ENCODE measurements around the gene TNPO2. TPM values are rescaled to one million over a fixed set of nuclear protein-coding genes. Genes with fewer than 3 reads are reported as not detected.

The TNPO2 gene
- total and polyA plus RNA-seq, 2 of the 13 experiments (the other 11 are each of a cell fraction or from before 2014, with no cell fraction given), result 31.7 to 61.0 TPM

- TF ChIP-seq FOSL2 (CRISPR knock-in tag; IDR thresholded peaks at IDR 0.05), result peak; percentile 41; the same call in 1 of the 2 replicates
- no peak for TF ChIP-seq CENPBD1 (CRISPR knock-in tag; IDR thresholded peaks at IDR 0.05; ENCODE audit: borderline replicate concordance, low read depth)
- TF ChIP-seq ESRRA (CRISPR knock-in tag; IDR thresholded peaks at IDR 0.05; ENCODE audit: low read depth), result no peak
- TF ChIP-seq KDM4B (CRISPR knock-in tag; IDR thresholded peaks at IDR 0.05), result 0 out of 2 replicates have a peak, but pooled peaks have one; percentile 19
- TF ChIP-seq ZNF276 (CRISPR knock-in tag; IDR thresholded peaks at IDR 0.05; ENCODE audit: low read depth), result no peak
- 0 out of 2 replicates have a peak, but pooled peaks have one; percentile 24 for TF ChIP-seq MYPOP (CRISPR knock-in tag; IDR thresholded peaks at IDR 0.05)
- TF ChIP-seq NCOR1 (IDR thresholded peaks at IDR 0.05; ENCODE audit: borderline replicate concordance, low read length), result no peak
- peak; percentile 60 for TF ChIP-seq RBFOX2 (IDR thresholded peaks at IDR 0.05; ENCODE audit: low read depth, low read length)
- TF ChIP-seq PBX2 (CRISPR knock-in tag; IDR thresholded peaks at IDR 0.05), result peak; percentile 23; the same call in 1 of the 2 replicates
- no peak for TF ChIP-seq ZBTB7B (CRISPR knock-in tag; IDR thresholded peaks at IDR 0.05)
- 0 out of 2 replicates have a peak, but pooled peaks have one; percentile 19 for TF ChIP-seq ZNF639 (CRISPR knock-in tag; conservative IDR thresholded peaks at IDR 0.05)
- TF ChIP-seq ZNF883 (CRISPR knock-in tag; IDR thresholded peaks at IDR 0.05; ENCODE audit: not compliant biosample characterization), result no peak
- TF ChIP-seq CHD2 (IDR thresholded peaks at IDR 0.05; ENCODE audit: low read depth, low read length), result no peak
- TF ChIP-seq ZBTB21 (CRISPR knock-in tag; IDR thresholded peaks at IDR 0.05), result no peak
- peak in 1 of 2 experiments; percentile 15; a peak in 1 of 4 replicates for TF ChIP-seq NR2F1 (CRISPR knock-in tag; IDR thresholded peaks at IDR 0.05)
- 0 out of 2 replicates have a peak, but pooled peaks have one; percentile 27 for TF ChIP-seq RFXAP (CRISPR knock-in tag; IDR thresholded peaks at IDR 0.05; ENCODE audit: borderline replicate concordance)
- TF ChIP-seq CREBL2 (CRISPR knock-in tag; IDR thresholded peaks at IDR 0.05; ENCODE audit: borderline replicate concordance), result no peak
- TF ChIP-seq CREB1 (IDR thresholded peaks at IDR 0.05), result peak; percentile 67
- TF ChIP-seq CREB1 (CRISPR knock-in tag; IDR thresholded peaks at IDR 0.05), result peak; percentile 83
- peak; percentile 76 for TF ChIP-seq ZNF331 (CRISPR knock-in tag; IDR thresholded peaks at IDR 0.05)
- TF ChIP-seq NFYC (CRISPR knock-in tag; IDR thresholded peaks at IDR 0.05), result peak; percentile 87
- peak; percentile 37; the same call in 1 of the 2 replicates for TF ChIP-seq NFIC (IDR thresholded peaks at IDR 0.05; ENCODE audit: low read length)
- TF ChIP-seq ZBTB42 (CRISPR knock-in tag; IDR thresholded peaks at IDR 0.05), result no peak
- TF ChIP-seq CREM (IDR thresholded peaks at IDR 0.05), result peak; percentile 86
- TF ChIP-seq CREM (CRISPR knock-in tag; IDR thresholded peaks at IDR 0.05), result no peak
Measured at GRCh38 chr19:12722566-12723380, 959 bp downstream of the TNPO2 start (continued).
